Prostate gland (tissue), 2 donors: ENCODE data around the gene SMYD3. TPM values are rescaled to one million over a fixed set of nuclear protein-coding genes. Genes with fewer than 3 reads are reported as not detected.

Source experiments
- DNase-seq: peaks from one replicate; pipeline ENCODE4 v3.0.0-alpha.2; 2019; ENCODE audit warnings: low spot score
- H3K27ac ChIP-seq, 2 donors: fragments of 200-600 bp; sonication (generic); 2 replicates each; pipeline ENCODE4 v1.5.1; 2017 to 2019
- H3K27me3 ChIP-seq: fragments of 200-600 bp; sonication (generic); replicated peaks from 2 replicates; pipeline ENCODE4 v1.5.1; 2019; ENCODE audit not compliant: insufficient read depth
- H3K36me3 ChIP-seq, 2 donors: fragments of 200-600 bp; sonication (generic); 1 replicate in 1 of 2; 2 replicates in 1 of 2; pipeline versions ENCODE4 v1.5.1 to v1.8.1; 2017 to 2019
- H3K4me1 ChIP-seq: fragments of 200-600 bp; sonication (generic); replicated peaks from 2 replicates; pipeline ENCODE4 v1.5.1; 2019
- H3K4me3 ChIP-seq, 2 donors: fragments of 200-600 bp; sonication (generic); 2 replicates each; pipeline ENCODE4 v1.5.1; 2017 to 2019
- H3K9me3 ChIP-seq: fragments of 200-600 bp; sonication (generic); 2 replicates; pipeline ENCODE4 v1.5.1; 2017
- POLR2A ChIP-seq: fragments of 450-650 bp; IDR thresholded peaks from one replicate; pipeline ENCODE4 v1.6.1; 2016; ENCODE audit warnings: antibody characterized with exemption, mild to moderate bottlenecking
- POLR2AphosphoS5 ChIP-seq: sonication (generic); formaldehyde crosslinking; IDR thresholded peaks from one replicate; pipeline ENCODE4 v1.6.1; 2017; ENCODE audit warnings: antibody characterized with exemption
- WGBS: methylation state at CpG from one replicate; pipeline ENCODE4 v1.1.5; 2018; 5-methylcytosine and 5-hydroxymethylcytosine counted together
- intact Hi-C: fragments of 100-400 bp; cut with DNase I; formaldehyde crosslinking; loops from one replicate; pipeline ENCODE4 v1.14.2; 2022
- total RNA-seq, 2 donors: library from RNA; depleted of rRNA; stranded (reverse); fragments of >200 nt; gene quantifications; one replicate each; pipeline ENCODE4 v1.1.0, GENCODE V29; 2016
- TF ChIP-seq, protein P1 (sequence below), 4 experiments: fragments of 200-600 bp in 2 of 4; fragments of 450-650 bp in 2 of 4; sonication (generic) in 2 of 4; IDR thresholded peaks; 1 replicate in 3 of 4; 2 replicates in 1 of 4; pipeline ENCODE4 v1.5.1; 2016 to 2019; ENCODE audit warnings: antibody characterized with exemption in 4 of 4, mild to moderate bottlenecking in 2 of 4, moderate library complexity in 2 of 4

The SMYD3 gene
- total RNA-seq, 2 donors from 2014 or later: 19.8 to 23.9 TPM

DNA sequence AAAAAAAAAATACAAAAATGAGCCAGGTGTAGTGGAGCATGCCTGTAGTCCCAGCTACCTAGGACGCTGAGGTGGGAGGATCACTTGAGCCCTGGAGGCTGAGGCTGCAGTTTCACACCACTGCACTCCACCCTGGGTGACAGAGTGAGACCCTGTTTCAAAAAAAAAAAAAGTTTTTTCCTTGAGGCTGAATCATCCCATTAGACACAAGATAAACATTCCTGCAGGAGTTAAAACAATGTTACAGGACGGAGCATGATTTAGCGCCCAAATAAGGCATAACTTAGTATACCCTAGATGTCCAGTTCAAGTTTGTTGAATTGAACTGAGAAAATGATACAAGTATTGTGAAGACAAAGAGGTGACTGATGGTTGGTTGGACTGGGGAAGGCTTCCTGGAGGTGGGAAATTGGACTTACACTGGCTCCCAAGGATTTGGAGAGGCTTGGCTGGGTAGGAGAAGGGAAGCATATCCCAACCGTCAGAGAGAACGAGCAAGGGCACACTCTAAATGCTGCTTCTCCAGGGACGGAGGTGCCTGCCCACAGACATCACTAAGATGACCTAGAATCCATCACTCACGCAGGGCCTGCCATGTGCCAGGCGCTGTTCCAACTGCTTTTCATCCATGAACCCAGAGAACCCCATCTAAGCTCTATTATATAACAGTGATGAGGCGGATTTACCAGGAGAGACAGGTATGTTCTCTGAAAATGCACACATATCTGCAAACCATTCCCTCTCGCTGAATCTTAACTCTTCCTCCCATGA lies 741.7 kb downstream of the SMYD3 start:
- H3K36me3 ChIP-seq: no peaks in the 10 kb centered on the region
- no peaks in the 10 kb centered on the region for H3K4me1 ChIP-seq
- intact Hi-C loops: no loop called here
- H3K4me3 ChIP-seq: no peak overlapping the region
- TF ChIP-seq POLR2AphosphoS5 (no peak), POLR2A (no peak)
- TF ChIP-seq, protein P1, sequence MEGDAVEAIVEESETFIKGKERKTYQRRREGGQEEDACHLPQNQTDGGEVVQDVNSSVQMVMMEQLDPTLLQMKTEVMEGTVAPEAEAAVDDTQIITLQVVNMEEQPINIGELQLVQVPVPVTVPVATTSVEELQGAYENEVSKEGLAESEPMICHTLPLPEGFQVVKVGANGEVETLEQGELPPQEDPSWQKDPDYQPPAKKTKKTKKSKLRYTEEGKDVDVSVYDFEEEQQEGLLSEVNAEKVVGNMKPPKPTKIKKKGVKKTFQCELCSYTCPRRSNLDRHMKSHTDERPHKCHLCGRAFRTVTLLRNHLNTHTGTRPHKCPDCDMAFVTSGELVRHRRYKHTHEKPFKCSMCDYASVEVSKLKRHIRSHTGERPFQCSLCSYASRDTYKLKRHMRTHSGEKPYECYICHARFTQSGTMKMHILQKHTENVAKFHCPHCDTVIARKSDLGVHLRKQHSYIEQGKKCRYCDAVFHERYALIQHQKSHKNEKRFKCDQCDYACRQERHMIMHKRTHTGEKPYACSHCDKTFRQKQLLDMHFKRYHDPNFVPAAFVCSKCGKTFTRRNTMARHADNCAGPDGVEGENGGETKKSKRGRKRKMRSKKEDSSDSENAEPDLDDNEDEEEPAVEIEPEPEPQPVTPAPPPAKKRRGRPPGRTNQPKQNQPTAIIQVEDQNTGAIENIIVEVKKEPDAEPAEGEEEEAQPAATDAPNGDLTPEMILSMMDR (IDR thresholded peaks at IDR 0.05): no peak
- no peak overlapping the region for H3K27ac ChIP-seq
- WGBS: 89% methylated on average over 10 of the region's 10 CpGs
- H3K9me3 ChIP-seq: no peaks in the 10 kb centered on the region
- no peaks in the 10 kb centered on the region for H3K27me3 ChIP-seq
- DNase-seq: no peak

DNA sequence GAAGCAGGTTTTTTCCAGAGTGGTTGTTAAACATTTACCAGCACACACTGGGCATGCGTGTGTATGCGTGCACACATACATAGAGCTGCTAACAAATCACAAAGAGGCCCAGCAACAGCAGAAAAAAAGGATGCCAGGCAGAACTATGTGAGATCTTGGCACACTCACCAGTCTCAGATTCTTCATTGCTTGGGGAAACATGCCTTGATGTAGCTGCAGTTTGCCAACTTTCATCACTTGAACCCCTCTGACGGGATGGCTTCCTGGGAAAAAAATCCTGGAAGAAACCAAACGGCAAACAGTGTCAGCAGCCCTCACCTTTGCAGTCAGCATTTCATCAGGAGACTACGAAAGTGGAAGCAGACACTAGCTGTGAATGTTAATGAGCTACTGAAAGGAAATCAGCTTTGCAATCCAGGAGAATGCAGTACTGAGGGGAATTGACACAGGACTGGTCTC lies 743.2 kb downstream of the SMYD3 start:
- DNase-seq: no peak
- H3K9me3 ChIP-seq: no peaks in the 10 kb centered on the region
- H3K4me1 ChIP-seq: no peaks in the 10 kb centered on the region
- H3K36me3 ChIP-seq: no peaks in the 10 kb centered on the region
- no peaks in the 10 kb centered on the region for H3K27me3 ChIP-seq
- no peak overlapping the region for H3K27ac ChIP-seq
- no peak for TF ChIP-seq POLR2A
- TF ChIP-seq, protein P1 (IDR thresholded peaks at IDR 0.05): no peak
- TF ChIP-seq POLR2AphosphoS5: no peak
- intact Hi-C loops: no loop called here
- 68% methylated on average over 5 of the region's 5 CpGs for WGBS
- no peak overlapping the region for H3K4me3 ChIP-seq

DNA sequence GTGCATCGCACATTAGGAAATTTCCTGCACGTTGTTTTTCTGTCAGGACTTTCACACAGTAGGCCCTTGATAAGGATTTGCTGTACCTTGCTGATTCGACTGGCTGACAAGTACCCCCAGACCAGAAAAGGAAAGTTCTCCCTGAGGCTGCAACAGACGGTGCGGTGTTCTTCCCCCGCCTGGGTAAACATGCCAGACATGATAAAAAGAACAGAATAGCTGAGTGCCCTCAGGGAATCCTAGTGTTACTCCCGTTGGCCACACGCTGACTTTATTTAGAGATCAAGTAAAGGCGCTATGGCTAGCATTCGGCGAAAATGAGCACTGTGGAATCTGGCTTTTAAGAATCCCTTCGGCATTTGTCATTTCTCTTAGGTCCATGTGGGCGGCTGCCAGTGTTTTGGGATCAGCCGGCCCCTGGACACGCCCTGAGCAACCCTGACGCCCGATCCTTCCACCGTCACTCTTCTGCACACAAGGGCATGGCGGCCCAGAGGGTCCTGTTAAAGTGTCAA lies 744.6 kb downstream of the SMYD3 start:
- no peak for DNase-seq
- 82% methylated on average over 19 of the region's 19 CpGs for WGBS

DNA sequence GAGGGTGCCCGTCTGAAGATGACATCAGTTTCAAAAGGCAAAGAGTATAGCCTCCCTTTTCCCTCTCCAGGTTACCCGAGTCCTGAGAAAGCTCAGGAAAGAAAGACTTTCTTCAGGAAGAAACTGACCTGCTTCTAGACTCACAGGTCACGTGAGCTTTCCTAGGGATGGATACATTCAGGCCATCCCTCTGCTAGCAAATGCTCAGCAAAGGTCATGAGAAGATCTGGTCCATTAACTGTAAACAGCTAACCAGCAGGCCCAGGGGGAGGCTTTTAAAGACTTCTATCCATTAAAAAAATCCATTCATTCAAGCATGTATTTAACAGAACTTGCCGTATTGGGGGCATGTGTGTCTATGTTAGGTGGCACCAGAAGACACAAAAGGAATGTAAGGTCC lies 746.8 kb downstream of the SMYD3 start:
- DNase-seq: no peak

More for the DNA sequence above, 744.6 kb downstream of the SMYD3 start:
- Histone ChIP-seq H3K9me3 (no peaks in the 10 kb centered on the region), H3K27me3 (no peaks in the 10 kb centered on the region), H3K27ac (no peak overlapping the region), H3K4me3 (no peak overlapping the region), H3K4me1 (no peaks in the 10 kb centered on the region), H3K36me3 (no peaks in the 10 kb centered on the region)
- TF ChIP-seq, protein P1 (IDR thresholded peaks at IDR 0.05): no peak
- TF ChIP-seq POLR2AphosphoS5: no peak
- TF ChIP-seq POLR2A: no peak
- intact Hi-C loops: no loop called here

More for the DNA sequence above, 746.8 kb downstream of the SMYD3 start:
- 94% methylated on average over 4 of the region's 4 CpGs for WGBS
- no peaks in the 10 kb centered on the region for H3K27me3 ChIP-seq
- H3K4me3 ChIP-seq: no peak overlapping the region
- H3K4me1 ChIP-seq: no peaks in the 10 kb centered on the region
- intact Hi-C loops: no loop called here
- TF ChIP-seq, protein P1 (IDR thresholded peaks at IDR 0.05): no peak
- TF ChIP-seq POLR2A (no peak), POLR2AphosphoS5 (no peak)
- H3K27ac ChIP-seq: no peak overlapping the region
- H3K36me3 ChIP-seq: no peaks in the 10 kb centered on the region
- no peaks in the 10 kb centered on the region for H3K9me3 ChIP-seq
